GM18870 (cell line): ENCODE results near the gene FNDC3B.

Source experiments
- ATAC-seq: cut with Tn5 transposase; IDR thresholded peaks from one replicate; pipeline ENCODE4 v1.9.1; 2021; ENCODE audit warnings: moderate library complexity; ENCODE audit not compliant: unreplicated experiment

The FNDC3B gene

DNA sequence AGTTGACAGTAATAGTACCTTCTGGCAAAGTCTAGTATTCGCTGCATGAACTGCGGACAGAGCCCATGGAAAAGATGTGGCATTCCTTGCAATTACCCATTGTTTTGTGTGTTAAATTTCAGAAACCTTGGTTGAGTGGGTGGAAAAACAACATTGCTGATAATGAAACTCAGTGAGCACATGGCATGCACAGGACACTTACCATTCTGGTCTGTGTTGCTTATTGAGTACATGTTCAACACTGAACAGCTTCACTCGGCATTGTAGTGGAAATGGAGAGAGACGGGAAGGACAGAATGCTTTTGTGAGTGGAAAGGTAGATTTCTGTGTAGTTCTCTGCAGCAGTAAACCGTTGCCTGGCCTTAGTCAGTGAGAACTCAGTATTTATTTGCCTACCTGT lies 165.3 kb downstream of the FNDC3B start:
- ATAC-seq = no peak

DNA sequence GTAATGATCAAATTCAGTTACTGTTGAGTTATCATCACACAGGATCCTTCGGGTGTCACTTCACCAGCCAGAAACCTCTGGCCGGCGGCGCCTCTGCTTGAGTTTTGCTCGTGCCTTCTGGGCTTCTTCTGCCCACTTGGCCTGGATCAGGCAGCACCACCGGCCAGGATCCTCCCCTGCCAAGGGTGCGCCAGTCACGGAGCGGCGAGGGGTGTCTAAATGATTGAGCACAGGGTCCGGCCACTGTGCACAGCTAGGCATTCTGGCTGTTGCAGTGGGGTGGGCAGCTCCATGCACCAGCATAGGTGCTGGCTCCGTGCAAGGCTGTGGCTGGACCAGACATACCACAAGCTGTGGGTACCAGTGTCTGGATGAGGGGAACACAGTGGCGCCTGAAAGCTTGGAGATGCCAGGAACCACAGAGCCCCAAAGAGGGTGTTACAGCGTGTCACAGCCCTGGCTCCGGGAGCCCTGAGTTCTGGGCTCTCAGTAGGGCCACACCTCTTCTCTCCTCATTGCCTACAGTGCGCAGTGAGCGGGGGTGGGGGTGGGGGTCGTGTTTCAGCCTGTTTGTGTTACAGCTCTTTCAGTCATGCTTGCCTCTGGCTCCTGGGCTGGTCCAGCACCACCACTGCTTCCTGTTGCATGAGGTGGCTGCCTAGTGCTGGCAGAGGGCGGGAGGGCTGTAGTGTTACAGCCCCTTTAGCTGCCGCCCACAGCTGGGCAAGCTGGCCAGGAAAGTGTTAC lies 169.4 kb downstream of the FNDC3B start:
- ATAC-seq = no peak

DNA sequence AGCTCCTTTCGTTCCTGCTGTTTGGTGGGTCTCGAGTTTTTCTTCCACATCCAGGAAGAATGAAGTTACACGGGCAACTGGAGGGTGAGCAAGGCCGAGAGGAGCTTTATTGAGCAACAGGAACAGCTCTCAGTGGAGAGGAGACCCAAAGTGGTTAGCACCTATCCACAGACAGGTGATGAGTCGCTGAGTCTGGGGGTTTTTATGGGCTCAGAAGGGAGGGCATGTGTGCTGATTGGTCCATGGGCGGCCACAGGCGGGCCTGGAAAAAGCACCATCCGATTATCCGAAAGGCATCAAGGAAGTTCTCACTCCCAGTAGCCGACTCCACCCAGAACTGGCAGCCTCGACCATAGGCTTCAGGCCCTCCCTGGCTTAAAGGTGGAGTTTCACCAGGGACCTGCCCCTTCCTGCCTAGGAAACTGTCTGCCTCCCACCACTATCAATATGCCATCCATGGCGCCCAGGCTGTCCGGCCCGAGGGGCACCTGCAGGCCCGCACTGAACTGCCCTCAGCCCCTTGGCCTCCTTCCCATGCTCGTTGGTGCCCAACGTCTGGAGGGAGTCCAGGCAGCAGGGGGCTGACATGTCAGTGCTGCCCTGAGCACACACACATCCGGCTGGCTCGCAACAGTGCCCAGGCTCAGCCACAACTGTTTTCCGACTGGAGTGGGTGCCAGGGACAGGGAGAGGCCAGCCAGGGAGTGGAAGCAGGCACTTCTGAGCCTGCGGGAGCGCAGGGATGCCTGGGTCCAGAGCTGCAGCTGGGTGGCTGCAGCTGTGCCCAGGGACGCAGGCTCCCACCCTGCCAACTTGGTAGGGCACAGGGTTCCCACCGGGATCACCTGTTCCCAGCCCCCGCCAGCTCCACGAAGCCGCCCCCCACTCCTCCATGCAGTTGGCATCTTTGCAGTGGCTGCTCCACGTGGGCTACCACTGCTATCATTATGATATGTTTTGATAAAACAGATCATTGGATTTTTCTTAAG lies 170.2 kb downstream of the FNDC3B start:
- no peak for ATAC-seq

GRCh38 chr3:172210355-172210754 lies 171.0 kb downstream of the FNDC3B start:
- no peak for ATAC-seq

DNA sequence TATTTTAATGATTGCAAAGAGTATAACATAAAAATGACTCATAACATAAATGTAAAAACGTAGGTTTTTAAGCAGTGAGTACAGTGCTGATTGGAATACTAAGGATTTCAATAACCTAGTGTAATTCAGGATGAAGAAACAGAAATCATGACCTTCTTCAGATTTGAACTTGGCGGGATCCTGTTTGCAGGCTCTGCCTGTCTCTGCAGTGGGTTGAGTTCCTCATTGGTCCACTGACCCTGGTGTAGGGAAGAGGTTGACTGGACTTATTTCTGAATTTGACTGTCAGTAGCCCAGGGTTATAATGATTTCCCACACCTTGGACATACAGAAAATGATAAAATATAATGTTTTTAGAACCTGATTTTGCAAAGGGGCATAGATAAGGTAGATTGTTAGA lies 171.7 kb downstream of the FNDC3B start:
- no peak for ATAC-seq

- no peak for ATAC-seq
Observed at GRCh38 chr3:172213200-172213599, 173.8 kb downstream of the FNDC3B start.

DNA sequence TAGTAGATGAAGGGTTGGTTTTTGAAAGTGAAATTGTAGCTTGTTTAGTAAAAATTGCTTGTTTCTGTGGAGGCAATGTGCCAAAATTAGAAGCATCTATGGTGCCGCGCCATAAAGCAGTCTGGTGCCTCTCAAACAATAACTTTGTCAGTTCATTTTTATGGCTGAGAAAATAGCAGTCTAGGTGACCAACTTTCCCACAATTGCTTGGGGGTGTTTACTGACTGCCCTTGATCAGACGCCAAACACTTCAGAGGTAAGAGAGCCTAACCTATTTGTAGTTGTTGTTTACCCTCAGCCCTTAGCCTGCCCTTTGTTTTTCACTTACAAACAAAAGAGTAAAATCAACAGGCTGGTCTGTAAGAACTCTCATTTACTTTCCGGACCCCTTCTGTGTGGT lies 174.5 kb downstream of the FNDC3B start:
- ATAC-seq = no peak

DNA sequence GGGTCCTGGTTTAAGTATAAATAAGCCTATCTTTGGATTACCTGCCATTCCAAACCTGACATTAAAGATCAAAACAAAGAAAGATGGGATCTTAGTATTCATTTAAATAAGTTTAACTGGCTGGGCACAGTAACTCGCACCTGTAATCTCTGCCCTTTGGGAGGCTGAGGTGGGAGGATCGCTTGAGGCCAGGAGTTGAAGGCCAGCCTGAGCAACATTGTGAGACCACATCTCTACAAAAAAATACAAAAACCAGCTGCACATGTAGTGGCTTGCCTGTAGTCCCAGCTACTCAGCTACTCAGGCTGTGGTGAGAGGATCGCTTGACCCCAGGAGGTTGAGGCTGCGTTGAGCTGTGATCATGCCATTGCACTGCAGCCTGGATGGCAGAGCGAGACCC lies 176.9 kb downstream of the FNDC3B start:
- no peak for ATAC-seq

DNA sequence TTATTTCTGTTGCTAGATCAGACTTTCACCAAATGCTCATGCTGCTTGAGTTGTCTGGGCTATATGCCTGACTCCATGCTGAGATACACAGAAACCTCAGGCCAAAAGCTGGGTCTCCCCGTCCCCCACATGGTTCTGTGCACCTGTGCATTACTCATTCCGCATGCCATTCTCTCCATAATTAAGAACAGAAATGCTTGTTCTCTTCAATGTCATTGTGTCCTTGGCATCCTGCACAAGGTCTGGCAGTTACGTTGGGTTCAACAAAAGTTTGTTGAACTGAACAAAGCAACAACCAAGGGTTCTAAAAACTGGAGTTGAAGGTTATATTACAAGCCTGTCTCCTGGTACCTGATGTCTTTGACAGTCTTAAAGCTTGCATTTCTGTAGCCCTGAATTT lies 177.5 kb downstream of the FNDC3B start:
- ATAC-seq = no peak

- ATAC-seq = no peak
Observed at GRCh38 chr3:172217877-172218276, 178.5 kb downstream of the FNDC3B start.

DNA sequence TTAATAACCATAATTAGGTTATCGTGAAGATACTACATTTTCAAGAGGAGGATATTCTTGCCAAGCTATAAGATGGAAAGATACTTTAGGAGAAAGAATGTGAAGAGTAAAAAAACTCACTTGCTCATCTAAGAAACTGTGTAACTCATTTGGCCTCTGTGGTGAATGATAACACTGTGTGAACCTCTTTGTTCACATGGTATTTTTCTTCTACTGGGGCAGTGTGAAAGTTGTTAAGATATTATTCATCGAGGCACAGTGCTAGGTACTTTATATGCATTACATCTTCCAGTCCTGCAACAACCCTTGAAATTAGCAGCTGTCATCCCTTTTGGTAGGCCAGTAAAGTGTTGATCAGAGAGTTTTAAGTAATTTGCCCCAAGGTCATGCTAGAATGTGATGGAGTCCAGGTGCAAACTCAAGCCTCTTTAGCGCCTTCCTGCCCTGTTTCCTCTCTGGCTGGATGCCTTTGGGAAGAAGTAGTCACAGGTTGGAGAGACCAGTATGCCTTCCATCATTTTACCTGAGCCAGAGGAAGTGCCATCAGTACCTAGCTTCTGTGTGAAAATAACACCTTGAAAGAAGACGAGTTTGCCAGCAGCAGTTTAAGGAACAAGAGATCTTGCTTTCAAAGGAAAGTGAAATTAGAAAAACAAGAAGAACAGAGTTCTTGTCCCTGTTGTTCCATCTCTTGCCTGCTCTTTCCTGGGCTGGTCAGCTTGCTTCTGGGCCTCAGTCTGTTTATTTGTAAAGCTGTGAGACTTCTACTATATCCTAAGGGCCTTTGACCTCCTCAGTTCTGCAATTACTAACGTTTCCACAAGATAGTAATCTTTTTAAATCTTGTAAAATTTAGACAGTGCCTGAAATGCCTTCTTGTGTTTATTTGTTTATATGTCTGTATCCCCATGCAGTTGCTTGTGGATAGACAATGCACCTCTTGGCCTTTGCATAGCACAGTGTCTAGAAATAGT lies 179.3 kb downstream of the FNDC3B start:
- ATAC-seq = no peak

DNA sequence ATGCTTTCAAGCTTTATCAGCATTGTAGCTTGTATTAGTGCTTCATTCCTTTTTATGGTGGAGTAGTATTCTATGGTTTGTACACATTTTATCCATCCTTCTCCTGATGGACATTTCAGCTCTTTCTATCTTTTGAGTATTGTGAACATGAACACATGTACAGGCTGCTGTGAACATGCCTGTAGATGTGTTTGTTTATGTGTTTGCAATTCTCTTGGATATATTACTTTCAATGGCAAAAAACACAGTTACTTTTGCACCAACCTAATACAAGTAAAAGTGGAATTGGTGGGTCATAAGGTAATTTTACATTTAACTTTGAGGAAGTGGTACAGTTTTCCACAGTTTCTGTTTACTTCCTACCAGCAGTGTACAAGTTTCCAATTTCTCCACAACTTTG lies 180.4 kb downstream of the FNDC3B start:
- ATAC-seq = no peak

DNA sequence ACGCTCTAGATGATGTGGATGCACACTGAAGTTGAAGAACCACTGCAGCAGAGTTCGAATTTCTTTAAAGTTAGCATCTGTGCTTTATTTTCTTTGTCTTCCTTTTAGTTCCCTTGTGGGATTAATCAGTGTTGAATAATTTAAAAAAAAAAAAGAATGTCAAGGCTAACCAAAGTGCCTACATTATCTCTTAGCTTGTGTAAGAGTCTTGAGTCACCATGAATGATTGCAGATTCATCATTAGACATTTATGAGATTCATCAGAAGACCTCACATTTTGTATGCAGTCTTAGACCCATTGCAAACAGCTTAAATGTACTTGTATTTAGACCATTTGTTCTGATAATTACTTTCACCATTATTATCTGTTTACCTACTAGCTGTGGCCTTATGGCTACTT lies 182.2 kb downstream of the FNDC3B start:
- no peak for ATAC-seq

GRCh38 chr3:172222478-172223071 lies 183.2 kb downstream of the FNDC3B start:
- no peak for ATAC-seq

- no peak for ATAC-seq
Observed at GRCh38 chr3:172223870-172224269, 184.5 kb downstream of the FNDC3B start.

GRCh38 chr3:172224560-172225214 lies 185.3 kb downstream of the FNDC3B start:
- ATAC-seq = no peak

DNA sequence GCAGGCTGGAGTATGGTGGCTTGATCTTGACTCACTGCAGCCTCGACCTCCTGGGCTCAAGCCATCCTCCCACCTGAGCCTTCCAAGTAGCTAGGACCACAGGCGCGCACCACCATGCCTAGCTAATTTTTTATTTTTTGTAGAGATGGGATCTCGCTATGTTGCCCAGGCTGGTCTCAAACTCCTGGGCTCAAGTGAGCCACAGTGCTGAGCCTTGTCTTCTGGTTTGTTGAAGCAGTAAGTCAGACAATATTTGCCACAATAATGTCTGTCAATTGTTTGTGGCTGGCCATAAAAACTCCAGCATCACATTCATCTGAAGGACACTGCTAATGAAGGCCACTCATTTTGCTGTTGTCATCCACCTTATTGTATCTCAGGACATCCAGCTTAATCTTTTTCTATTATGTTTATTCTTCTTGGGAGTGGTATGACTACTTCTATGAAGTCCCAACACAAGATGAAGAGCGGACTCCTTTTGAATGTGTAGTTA lies 185.9 kb downstream of the FNDC3B start:
- ATAC-seq = no peak

GRCh38 chr3:172226831-172227230 lies 187.5 kb downstream of the FNDC3B start:
- no peak for ATAC-seq

GRCh38 chr3:172227340-172228035 lies 188.1 kb downstream of the FNDC3B start:
- ATAC-seq = no peak
